Lower lobe of right lung (tissue), 2 donors: Measurements from ENCODE around the gene MAP3K13. TPM values are rescaled to one million over a fixed set of nuclear protein-coding genes. Genes with fewer than 3 reads are reported as not detected.
A peak's percentile ranks its signal among the peaks of the same experiment; 100 is the strongest.
"Not testable (repeated sequence)": the region's sequence is repeated elsewhere in the genome, so short reads cannot be mapped to it uniquely, and the experiment has no call there.

ENCODE experiments used
- ATAC-seq, 2 donors: fragments of 200-7000 bp; cut with Tn5 transposase; one replicate each; pipeline ENCODE4 v1.9.1; 2020 to 2022; ENCODE audit warnings: mild to moderate bottlenecking in 2 of 2, moderate library complexity in 2 of 2
- DNase-seq: peaks from one replicate; pipeline ENCODE4 v3.0.0-alpha.2; 2020
- H3K27ac ChIP-seq: fragments of 200-600 bp; one replicate; pipeline ENCODE4 v1.8.0; 2022
- H3K27me3 ChIP-seq: fragments of 200-600 bp; one replicate; pipeline ENCODE4 v1.8.0; 2022; ENCODE audit warnings: low read depth
- H3K36me3 ChIP-seq: fragments of 200-600 bp; one replicate; pipeline ENCODE4 v1.8.0; 2022; ENCODE audit warnings: mild to moderate bottlenecking
- H3K4me1 ChIP-seq: fragments of 200-600 bp; one replicate; pipeline ENCODE4 v1.8.0; 2022
- H3K4me3 ChIP-seq: fragments of 200-600 bp; one replicate; pipeline ENCODE4 v1.8.0; 2022; ENCODE audit warnings: mild to moderate bottlenecking
- H3K9me3 ChIP-seq: fragments of 200-600 bp; one replicate; pipeline ENCODE4 v1.8.0; 2022
- intact Hi-C: fragments of 100-400 bp; cut with DNase I; formaldehyde crosslinking; loops from one replicate; pipeline ENCODE4 v1.11.0; 2022
- total RNA-seq: library from RNA; stranded (reverse); fragmentation: NEBNext Ultra II Directional; extraction: Animal tissue kit (Norgen Biotek cat#: 25700); gene quantifications from one replicate; pipeline ENCODE4 v1.2.1, GENCODE V29; 2021
- TF ChIP-seq, protein P1 (sequence below): fragments of 200-600 bp; IDR thresholded peaks from one replicate; pipeline ENCODE4 v1.8.0; 2022; ENCODE audit warnings: antibody characterized with exemption, mild to moderate bottlenecking
- donor health status: DM: no; HTN: yes; CAD: no; lungs with severe emphysema.

The MAP3K13 gene
- total RNA-seq, 1 donor from 2014 or later: 35.4 TPM

DNA sequence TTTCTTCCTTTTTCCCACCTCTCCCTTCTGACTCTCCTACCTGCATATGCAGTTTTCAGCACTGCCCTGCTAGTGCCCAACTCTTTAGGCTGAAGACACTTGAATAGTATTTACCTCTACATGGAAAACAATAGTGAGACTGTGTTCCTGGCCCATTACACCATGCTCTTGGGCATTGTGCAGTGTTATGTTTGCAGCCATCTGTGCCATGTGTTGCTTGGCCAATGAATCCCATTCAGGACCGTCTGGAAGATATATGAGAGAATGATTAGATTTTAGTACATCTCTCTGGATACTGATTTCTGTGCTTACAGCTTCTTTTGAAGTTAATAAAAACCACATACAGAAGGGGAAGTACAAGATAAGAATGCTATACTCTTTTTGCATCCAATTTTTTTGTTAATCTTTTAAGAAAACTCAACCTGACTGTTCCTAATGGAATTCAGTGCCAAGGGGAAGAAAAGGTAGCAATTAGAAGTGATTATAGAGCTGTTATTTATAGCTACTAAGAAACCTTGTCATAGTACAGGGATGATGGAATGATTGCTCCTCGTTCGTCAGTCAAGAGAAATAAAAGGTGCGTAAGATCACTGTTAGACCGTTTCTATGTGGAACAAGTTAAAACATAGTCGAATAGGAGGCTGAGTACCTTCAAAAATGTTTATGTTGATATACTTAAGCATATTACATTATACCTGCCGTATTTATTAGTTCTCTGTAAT, 77.0 kb downstream of the MAP3K13 start:
- intact Hi-C loops: no loop called here
- Histone ChIP-seq H3K36me3 (no peaks in the 10 kb centered on the region), H3K27ac (no peak overlapping the region), H3K4me3 (no peak overlapping the region), H3K9me3 (no peaks in the 10 kb centered on the region), H3K4me1 (no peaks in the 10 kb centered on the region), H3K27me3 (no peaks in the 10 kb centered on the region)
- TF ChIP-seq, protein P1, sequence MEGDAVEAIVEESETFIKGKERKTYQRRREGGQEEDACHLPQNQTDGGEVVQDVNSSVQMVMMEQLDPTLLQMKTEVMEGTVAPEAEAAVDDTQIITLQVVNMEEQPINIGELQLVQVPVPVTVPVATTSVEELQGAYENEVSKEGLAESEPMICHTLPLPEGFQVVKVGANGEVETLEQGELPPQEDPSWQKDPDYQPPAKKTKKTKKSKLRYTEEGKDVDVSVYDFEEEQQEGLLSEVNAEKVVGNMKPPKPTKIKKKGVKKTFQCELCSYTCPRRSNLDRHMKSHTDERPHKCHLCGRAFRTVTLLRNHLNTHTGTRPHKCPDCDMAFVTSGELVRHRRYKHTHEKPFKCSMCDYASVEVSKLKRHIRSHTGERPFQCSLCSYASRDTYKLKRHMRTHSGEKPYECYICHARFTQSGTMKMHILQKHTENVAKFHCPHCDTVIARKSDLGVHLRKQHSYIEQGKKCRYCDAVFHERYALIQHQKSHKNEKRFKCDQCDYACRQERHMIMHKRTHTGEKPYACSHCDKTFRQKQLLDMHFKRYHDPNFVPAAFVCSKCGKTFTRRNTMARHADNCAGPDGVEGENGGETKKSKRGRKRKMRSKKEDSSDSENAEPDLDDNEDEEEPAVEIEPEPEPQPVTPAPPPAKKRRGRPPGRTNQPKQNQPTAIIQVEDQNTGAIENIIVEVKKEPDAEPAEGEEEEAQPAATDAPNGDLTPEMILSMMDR: no peak
- no peak for ATAC-seq
- DNase-seq: no peak

DNA sequence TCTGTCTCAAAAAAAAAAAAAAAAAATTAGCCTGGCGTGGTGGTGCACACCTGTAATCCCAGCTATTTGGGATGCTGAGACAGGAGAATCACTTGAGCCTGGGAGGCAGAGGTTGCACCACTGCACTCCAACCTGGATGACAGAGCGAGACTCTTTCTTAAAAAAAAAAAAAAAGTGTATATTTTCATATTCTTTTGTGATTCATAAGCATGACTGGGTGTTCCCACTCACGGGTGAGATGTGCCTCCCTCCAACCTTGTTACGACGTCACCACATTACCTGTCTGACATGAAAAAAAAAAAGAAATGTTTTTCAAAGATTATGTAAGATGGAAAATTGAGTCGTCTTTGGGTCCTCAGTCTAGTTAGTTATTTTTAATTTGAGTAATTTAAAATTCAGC, 79.1 kb downstream of the MAP3K13 start:
- ATAC-seq (no peak), DNase-seq (no peak)
- Histone ChIP-seq H3K4me1 (no peaks in the 10 kb centered on the region), H3K36me3 (peaks cover 4% of the 10 kb centered on the region), H3K9me3 (no peaks in the 10 kb centered on the region), H3K4me3 (no peak overlapping the region), H3K27ac (no peak overlapping the region), H3K27me3 (no peaks in the 10 kb centered on the region)
- TF ChIP-seq, protein P1: no peak
- intact Hi-C loops: no loop called here

DNA sequence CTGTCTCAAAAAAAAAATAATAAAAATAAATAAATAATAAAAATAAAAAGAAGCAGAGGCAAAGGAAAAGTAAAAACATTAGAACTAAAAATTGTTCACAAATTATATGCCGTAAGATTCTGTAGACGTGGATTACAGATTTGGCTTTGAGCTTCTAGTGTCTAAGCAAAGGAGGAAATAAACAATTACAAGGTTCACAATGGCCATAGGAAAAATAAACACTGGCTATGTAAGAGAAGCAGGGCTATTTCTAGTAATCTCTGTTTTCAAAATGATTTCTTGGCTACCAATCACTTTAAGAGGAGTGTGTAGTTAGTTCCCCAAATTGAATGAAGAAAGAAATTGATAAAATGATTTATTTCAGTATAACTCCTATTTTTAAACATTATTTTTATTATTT, 81.4 kb downstream of the MAP3K13 start:
- H3K4me3 ChIP-seq: no peak overlapping the region
- no peak for ATAC-seq
- TF ChIP-seq, protein P1: no peak

DNA sequence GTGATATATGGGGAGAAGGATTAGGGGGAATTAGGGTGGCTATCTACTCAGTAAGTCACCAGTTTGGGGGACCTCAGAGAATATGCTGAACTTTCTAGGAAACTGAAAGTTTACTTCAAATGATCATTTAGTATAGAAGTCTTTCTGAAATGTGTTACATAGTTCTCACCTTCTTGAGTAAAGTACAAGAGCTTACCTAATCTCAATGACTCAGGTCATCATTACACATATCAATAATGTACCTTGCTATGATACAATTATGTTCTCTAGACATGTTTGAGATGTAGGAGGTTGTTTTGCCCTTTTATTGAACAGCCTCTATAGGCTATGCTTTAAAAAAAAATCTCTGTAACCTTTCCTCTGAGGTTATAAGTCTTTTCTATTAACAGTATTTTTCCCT, 85.2 kb downstream of the MAP3K13 start:
- TF ChIP-seq, protein P1: no peak
- ATAC-seq (no peak), DNase-seq (no peak)
- Histone ChIP-seq H3K27ac (no peak overlapping the region), H3K27me3 (no peaks in the 10 kb centered on the region), H3K4me1 (no peaks in the 10 kb centered on the region), H3K4me3 (no peak overlapping the region), H3K36me3 (peaks cover 10% of the 10 kb centered on the region), H3K9me3 (no peaks in the 10 kb centered on the region)
- intact Hi-C loops: no loop called here

More for the DNA sequence above, 81.4 kb downstream of the MAP3K13 start:
- Histone ChIP-seq H3K4me1 (no peaks in the 10 kb centered on the region), H3K9me3 (no peaks in the 10 kb centered on the region), H3K36me3 (peaks cover 4% of the 10 kb centered on the region), H3K27me3 (no peaks in the 10 kb centered on the region), H3K27ac (no peak overlapping the region)
- intact Hi-C loops: no loop called here
- DNase-seq: no peak

DNA sequence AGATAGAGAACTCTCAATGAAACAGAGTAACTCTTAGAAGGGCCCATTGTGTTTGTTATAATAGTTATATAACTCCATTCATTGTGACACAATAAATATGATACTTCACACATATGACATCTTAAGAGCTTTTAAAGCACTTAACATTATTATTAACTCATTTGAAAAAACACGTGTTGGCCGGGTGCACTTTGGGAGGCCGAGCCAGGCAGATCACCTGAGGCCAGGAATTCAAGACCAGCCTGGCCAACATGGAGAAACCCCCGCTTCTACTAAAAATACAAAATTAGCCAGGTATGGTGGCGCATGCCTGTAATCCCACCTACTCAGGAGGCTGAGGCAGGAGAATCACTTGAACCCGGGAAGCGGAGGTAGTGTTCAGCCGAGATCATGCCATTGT, 88.5 kb downstream of the MAP3K13 start:
- H3K36me3 ChIP-seq, H3K4me3 ChIP-seq, intact Hi-C loops, H3K27ac ChIP-seq, DNase-seq, H3K27me3 ChIP-seq, H3K9me3 ChIP-seq, H3K4me1 ChIP-seq: not testable (repeated sequence)
- peak; percentile 29 to 49 for ATAC-seq

DNA sequence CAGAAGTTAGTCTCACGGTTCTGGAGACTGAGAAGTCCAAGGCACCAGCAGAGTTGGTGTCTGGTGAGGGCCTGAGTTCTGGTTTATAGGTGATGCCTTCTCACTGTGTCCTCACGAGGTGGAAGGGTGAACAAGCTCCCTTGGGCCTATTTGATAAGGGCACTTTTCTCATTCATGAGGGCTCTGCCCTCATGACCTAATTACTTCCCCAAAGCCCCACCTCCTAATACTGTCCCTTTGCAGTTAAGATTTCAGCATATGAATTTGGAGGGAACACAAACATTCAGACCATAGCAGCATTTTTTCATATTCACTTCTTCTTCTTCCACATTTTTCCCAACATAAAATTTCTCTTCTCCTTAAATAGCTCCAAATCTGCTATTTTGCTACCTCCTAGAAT, 94.4 kb downstream of the MAP3K13 start:
- DNase-seq: no peak
- Histone ChIP-seq H3K4me3 (no peak overlapping the region), H3K27me3 (no peaks in the 10 kb centered on the region), H3K36me3 (peaks cover 2% of the 10 kb centered on the region), H3K4me1 (no peaks in the 10 kb centered on the region), H3K9me3 (no peaks in the 10 kb centered on the region), H3K27ac (no peak overlapping the region)
- ATAC-seq: peak; percentile 59 to 62
- intact Hi-C loops: no loop called here
- TF ChIP-seq, protein P1: no peak
